Measurements from ENCODE around the gene SPSB4. TPM values are rescaled to one million over a fixed set of nuclear protein-coding genes. Genes with fewer than 3 reads are reported as not detected.
A peak's percentile ranks its signal among the peaks of the same experiment; 100 is the strongest.

The SPSB4 gene
- total and polyA plus RNA-seq, 2 donors (not counting 3 experiments of a cell fraction or from before 2014, with no cell fraction given), result 0.06 to 0.22 TPM

- BruUV-seq (replicated peaks), result no TSS peak
- FAIRE-seq (no peak), DNase-seq (ENCODE audit: low read depth, low spot score) (no peak)
- intact Hi-C loops (cut with micrococcal nuclease), result no loop called here
- peaks cover 0 to 7% of the 10 kb centered on the region in 2 experiments for H3K27me3 ChIP-seq (ENCODE audit: control insufficient read depth in 2 of 2, insufficient read depth in 2 of 2, low read length in 2 of 2)
- TF ChIP-seq FOS (IDR thresholded peaks at IDR 0.05; ENCODE audit: borderline replicate concordance, insufficient read depth, low read length) (peak; percentile 13), MAX (IDR thresholded peaks at IDR 0.05; ENCODE audit: insufficient read depth, insufficient read length) (no peak)
- POLR2A ChIA-PET, result no interaction called here
- no peak overlapping the region for H3K4me3 ChIP-seq (replicated peaks in 1 of 3; ENCODE audit: insufficient read depth in 1 of 3, low read depth in 1 of 3, low read length in 3 of 3)
- CTCF ChIA-PET, result interaction anchor here (0.9 to 1.5 kb wide), 2 partner anchors 20 to 86 kb away, joined by 3 read pairs; no protein-coding TSS in a partner anchor
- no peak overlapping the region for H2AFZ ChIP-seq (ENCODE audit: low read depth, low read length)
- H3K4me2 ChIP-seq (ENCODE audit: insufficient read depth, low read length), result no peak overlapping the region
- dilution Hi-C loops (cut with MboI; ENCODE audit: extremely low pct_ligation_motif_present, low sequenced_read_pairs), result no loop called here
- no peak overlapping the region for H3K9ac ChIP-seq (replicated peaks; ENCODE audit: extremely low read depth, insufficient read depth, low read length)
- no peaks in the 10 kb centered on the region for H3K9me1 ChIP-seq (replicated peaks; ENCODE audit: control insufficient read depth, extremely low read depth, insufficient read depth, low read length)
- H3K79me2 ChIP-seq (ENCODE audit: control insufficient read depth, insufficient read depth, low read length), result no peaks in the 10 kb centered on the region
- no peak overlapping the region for H3K27ac ChIP-seq (ENCODE audit: insufficient read depth, low read depth, low read length)
- no peaks in the 10 kb centered on the region for H4K20me1 ChIP-seq (replicated peaks; ENCODE audit: control insufficient read depth, extremely low read depth, insufficient read depth, low read length)
- no peaks in the 10 kb centered on the region for H3K36me3 ChIP-seq (ENCODE audit: control insufficient read depth in 2 of 2, extremely low read depth in 1 of 2, insufficient read depth in 2 of 2, low read length in 2 of 2)
- H3K9me3 ChIP-seq (replicated peaks; ENCODE audit: control insufficient read depth, insufficient read depth, low read length), result no peaks in the 10 kb centered on the region
- H3K4me1 ChIP-seq (ENCODE audit: control insufficient read depth, extremely low read depth, insufficient read depth, low read length), result no peaks in the 10 kb centered on the region
Observed at GRCh38 chr3:141020143-141020830, 30.9 kb upstream of the SPSB4 start.

- no peak overlapping the region for H3K27ac ChIP-seq (ENCODE audit: insufficient read depth, low read depth, low read length)
- H3K4me3 ChIP-seq (replicated peaks in 1 of 3; ENCODE audit: insufficient read depth in 1 of 3, low read depth in 1 of 3, low read length in 3 of 3), result no peak overlapping the region
- no peak for FAIRE-seq
- H3K9me3 ChIP-seq (replicated peaks; ENCODE audit: control insufficient read depth, insufficient read depth, low read length), result no peaks in the 10 kb centered on the region
- H3K27me3 ChIP-seq (ENCODE audit: control insufficient read depth in 2 of 2, insufficient read depth in 2 of 2, low read length in 2 of 2), result peaks cover 0 to 8% of the 10 kb centered on the region in 2 experiments
- no peaks in the 10 kb centered on the region for H3K36me3 ChIP-seq (ENCODE audit: control insufficient read depth in 2 of 2, extremely low read depth in 1 of 2, insufficient read depth in 2 of 2, low read length in 2 of 2)
- H3K4me2 ChIP-seq (ENCODE audit: insufficient read depth, low read length), result no peak overlapping the region
- ChIA-PET CTCF (interaction anchor here (1.5 kb wide), 1 partner anchor 85 kb away, joined by 3 read pairs; no protein-coding TSS in a partner anchor), POLR2A (no interaction called here)
- BruUV-seq (replicated peaks), result no TSS peak
- H2AFZ ChIP-seq (ENCODE audit: low read depth, low read length), result no peak overlapping the region
- H4K20me1 ChIP-seq (replicated peaks; ENCODE audit: control insufficient read depth, extremely low read depth, insufficient read depth, low read length), result no peaks in the 10 kb centered on the region
- no peaks in the 10 kb centered on the region for H3K9me1 ChIP-seq (replicated peaks; ENCODE audit: control insufficient read depth, extremely low read depth, insufficient read depth, low read length)
- no peak overlapping the region for H3K9ac ChIP-seq (replicated peaks; ENCODE audit: extremely low read depth, insufficient read depth, low read length)
- H3K79me2 ChIP-seq (ENCODE audit: control insufficient read depth, insufficient read depth, low read length), result no peaks in the 10 kb centered on the region
- no peak for TF ChIP-seq CTCF (IDR thresholded peaks at IDR 0.05; ENCODE audit: extremely low read depth in 1 of 2, insufficient read depth in 1 of 2, low read depth in 1 of 2, low read length in 2 of 2)
- no peak for TF ChIP-seq MAX (IDR thresholded peaks at IDR 0.05; ENCODE audit: insufficient read depth, insufficient read length)
- TF ChIP-seq JUN (IDR thresholded peaks at IDR 0.05; ENCODE audit: borderline replicate concordance, insufficient read depth, insufficient read length, low read depth), result no peak
- no peak for TF ChIP-seq GATA2 (IDR thresholded peaks at IDR 0.05; ENCODE audit: insufficient read depth, insufficient read length, low read depth, low read length)
- no peak for TF ChIP-seq POLR2A (IDR thresholded peaks at IDR 0.05; ENCODE audit: low read depth, low read length)
- no peak for TF ChIP-seq MYC (IDR thresholded peaks at IDR 0.05; ENCODE audit: low read depth, low read length)
- intact Hi-C loops (cut with micrococcal nuclease) (no loop called here), dilution Hi-C loops (cut with MboI; ENCODE audit: extremely low pct_ligation_motif_present, low sequenced_read_pairs) (no loop called here)
- DNase-seq (ENCODE audit: low read depth, low spot score), result no peak
- H3K4me1 ChIP-seq (ENCODE audit: control insufficient read depth, extremely low read depth, insufficient read depth, low read length), result no peaks in the 10 kb centered on the region
Observed at GRCh38 chr3:141021261-141021660, 29.9 kb upstream of the SPSB4 start.
